Measurements from ENCODE around the gene KCNB1.

The KCNB1 gene

DNA sequence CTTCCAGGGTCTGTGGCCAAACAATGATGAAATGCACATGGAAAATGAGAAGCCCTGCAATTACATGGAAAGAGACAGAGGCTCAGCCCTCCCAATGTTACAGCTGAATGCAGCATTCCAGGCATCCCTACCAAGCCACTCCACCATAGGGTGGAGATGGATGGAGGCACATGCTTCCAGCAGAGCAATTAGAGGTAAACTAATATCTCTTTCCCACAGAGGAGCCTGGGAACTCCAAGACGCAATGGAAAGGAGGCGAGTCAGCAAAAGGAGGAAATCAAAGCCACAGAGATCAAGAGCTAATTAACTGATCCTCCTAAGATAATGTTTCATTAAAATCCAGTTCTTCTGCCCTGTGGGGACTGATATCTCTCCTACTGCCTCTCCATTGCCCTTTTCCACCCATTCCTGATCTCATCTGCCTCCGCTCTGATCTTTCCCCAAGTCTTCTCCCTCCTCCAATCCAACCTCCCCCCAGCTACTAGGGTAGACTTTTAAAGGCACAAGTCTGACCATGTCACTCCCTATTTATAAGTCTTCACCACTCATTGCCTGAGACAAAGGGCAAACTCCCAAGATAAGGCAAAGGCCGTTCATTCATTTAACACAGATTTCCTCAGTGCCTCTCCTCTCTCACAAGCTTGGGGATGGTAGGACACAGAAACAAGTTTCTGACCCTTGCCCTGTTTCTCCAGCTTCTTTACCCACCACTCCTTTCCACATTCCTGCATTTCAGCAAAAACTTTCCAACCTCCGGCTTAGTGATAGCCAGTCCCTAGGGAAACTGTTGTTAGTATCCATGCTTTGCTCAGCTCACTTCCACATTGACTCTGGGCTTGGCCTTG lies 14.3 kb upstream of the KCNB1 start:
- DNase-seq = no peak

DNA sequence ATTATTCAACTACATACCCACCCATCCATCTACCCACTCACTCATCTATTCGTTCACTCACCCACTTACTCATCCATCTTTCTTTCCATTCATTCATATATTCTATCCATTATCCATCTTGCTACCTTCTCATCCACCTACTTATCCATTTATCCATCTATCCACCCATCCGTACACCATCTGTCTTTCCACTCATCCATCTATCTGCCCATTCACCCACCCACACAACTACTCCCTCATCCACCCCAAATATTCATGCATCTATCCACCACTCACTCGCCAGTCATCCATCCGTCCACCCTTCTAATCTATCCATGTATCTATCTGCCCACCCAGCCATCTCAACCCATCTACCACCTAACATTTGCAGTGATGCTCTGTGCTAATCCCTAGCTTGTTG lies 13.6 kb upstream of the KCNB1 start:
- DNase-seq = no peak

DNA sequence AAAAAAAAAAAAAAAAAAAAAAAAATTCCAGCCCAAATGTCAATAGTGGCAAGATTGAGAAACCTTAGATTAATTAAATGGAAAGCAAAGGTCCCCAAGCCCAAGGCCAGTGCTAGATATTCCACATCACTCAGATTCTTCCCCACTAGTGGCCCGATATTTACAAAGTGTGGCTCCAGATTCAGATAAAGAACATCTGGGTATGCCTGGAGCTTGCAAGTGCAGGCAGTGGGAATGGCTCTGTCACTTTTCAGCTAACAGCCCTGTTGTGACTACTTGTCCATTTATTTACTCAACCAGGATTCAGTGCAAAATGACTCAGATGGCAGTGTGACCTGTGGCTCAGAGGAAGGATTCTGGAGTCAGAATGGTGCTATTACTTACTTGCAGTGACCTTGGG lies 8.2 kb upstream of the KCNB1 start:
- DNase-seq = no peak

DNA sequence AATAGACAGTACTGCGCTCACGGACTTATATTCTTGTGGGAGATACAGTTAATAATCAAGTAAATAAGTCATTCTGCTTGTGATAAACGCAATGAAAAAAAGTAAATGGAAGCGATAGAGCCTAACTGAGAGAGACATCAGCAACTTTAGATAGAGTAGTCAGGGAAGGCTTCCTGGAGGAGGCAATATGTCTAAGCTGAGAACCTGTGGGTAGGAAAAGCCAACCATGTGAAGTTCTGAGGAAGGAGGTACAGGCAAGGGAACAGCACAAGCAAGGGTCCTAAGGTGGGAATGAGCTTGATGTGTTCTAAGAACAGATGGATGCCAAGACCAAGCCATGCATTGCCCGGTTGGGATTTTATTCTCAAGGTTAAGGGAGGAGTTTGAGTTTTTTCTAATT lies 7.2 kb upstream of the KCNB1 start:
- no peak for DNase-seq

DNA sequence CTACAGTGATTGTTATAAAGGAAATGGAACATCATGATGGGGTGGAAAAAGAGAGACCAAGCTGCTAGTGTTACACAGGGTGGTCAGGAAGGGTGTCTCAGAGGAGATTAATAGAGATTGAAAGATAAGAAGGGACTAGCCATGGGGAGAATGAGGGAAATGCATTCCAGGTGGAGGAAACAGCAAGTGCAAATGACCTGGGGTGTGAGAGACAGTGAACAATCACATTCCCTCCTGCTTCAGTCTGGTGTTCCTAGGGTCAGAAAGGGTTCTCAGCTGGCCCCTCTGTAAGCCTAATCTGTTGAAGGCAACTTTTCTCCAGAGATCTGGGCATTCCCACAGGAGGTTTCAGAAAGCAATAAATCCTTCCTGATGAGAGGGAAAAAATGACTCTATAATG lies 3.6 kb upstream of the KCNB1 start:
- DNase-seq = no peak

DNA sequence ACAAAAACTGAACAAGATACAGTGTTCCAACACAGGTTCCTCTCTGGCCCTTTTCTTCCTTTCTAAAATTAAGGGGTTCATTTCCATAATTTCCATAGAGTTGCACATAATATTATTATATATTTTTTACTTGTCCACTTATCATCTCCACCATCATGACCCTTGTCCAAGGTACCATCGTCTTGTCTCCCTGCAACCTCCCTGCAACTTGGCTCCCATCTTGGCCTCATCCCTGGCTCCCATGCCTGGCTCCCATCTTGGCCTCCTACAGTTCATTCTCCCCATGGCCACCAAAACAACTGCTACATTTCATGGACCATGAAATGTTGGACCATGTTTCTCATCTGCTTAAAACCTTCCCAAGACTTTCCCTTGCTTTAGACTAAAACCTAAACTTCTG lies 3.1 kb upstream of the KCNB1 start:
- no peak for DNase-seq

DNA sequence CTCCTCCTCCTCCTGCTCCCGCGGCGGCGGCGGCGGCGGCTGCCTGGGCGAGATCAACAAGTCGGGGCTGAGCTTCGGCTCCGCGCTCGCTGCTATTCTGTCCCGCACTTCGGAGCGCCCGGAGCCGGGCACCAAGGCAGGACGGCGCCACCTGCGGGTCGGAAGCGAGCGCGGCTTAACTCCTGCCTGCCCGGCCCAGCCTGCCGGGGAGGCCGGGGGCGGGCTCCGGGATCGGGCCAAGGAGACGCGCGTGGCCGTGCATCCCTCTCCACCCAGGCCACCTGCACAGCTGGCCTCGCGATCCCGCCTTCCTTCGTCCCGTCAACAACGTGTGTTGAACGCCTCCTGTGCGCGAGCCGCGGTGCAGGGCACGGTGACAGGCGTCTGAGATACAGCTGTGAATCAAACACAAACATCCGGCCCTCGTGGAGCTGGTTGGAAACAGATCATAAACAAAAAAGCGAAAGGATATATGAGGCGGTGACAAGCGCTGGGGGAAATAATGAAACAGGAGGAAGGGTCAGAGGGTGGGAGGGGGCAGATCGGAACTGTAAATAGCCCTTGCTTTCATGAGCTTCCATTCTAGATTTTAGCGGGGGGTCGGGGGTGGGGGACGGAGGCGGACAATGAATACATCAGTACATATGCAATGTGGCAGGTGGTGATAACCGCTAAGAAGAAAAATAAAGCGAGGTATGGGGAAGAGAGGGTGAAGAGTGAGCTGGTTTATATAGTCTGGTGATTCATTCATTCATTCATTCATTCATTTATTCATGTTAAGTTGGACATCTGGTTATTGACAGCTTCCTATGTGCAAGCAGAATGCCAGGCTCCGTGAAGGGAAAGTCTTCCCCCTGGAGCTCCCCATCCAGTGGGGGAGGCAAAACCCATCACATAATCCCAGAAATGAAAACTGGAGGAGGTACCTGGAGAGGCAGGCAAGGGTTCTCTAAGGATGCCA lies 2.0 kb upstream of the KCNB1 start:
- DNase-seq = peak; percentile 88

DNA sequence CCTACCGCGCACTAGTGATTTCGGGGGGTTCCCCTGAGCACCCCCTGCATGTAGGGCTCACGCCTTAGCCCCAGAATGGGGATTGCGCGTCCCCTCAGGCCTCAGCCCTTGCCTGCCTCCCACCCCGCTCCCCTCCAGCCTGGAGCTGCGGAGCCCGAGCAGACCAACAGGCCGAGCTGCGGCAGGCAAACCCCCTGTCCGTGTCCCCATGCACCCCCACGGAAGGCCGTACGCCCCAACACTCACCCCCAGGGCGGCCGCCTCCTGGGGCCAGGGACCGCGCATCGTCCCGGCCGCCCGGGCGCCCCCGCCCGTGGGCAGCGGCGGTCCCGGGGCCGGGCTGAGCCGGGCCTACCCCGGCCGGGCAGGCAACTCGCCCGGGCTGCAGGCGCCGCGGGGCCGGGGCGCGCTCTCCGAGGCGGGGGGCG lies 1.2 kb upstream of the KCNB1 start:
- DNase-seq = no peak

DNA sequence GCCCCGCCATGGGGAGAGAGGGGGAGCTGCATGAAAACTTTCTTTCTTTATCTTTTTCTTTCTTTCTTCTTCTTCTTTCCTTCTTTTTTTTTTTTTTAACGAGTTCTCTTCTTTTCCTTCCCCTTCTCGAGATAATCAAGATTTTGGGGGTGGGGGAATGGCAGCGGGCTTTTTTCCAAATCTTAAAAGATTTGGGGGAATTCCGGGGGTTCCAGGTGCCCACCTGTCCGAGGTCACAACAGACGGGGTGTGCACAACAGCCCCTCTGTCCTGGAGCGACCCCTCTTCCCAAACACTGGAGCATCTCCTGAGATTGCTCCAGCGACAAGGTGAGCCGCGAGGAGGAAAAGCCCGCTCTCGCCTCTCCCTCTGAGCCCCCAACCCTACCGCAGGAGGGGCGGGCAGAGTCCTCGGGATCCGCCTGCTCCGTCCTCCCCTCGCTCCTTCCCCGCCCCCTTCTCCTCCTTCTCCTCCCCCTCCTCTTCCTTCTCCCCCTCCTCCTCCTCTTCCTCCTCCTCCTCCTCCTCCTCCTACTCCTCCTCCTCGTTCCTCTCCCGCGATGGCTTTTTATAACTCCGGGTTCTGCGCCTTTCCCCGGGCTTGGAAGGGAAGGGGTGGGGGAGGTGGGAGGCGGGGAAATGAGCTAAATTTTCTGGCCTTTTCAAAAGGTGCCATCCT lies 689 bp upstream of the KCNB1 start:
- DNase-seq = no peak

DNA sequence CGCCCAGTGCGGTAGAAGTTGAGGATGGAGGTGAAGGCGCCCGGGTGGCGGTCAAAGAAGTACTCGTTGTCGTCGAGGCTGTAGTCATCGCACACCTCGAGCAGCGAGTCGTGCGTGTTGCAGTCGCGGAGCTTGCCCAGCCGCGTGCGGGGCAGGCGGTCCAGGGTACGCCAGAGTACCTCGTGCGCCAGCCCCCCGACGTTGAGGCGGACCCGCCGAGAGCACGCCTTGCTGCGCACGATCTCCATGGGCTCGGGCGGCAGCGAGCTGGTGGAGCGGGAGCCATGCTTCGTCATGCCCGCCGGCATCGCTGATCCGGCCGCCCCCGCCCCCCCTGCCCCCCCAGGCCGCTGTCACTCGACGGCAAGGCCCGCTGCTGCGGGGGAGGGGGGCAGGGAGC lies 295 bp downstream of the KCNB1 start:
- DNase-seq = no peak

DNA sequence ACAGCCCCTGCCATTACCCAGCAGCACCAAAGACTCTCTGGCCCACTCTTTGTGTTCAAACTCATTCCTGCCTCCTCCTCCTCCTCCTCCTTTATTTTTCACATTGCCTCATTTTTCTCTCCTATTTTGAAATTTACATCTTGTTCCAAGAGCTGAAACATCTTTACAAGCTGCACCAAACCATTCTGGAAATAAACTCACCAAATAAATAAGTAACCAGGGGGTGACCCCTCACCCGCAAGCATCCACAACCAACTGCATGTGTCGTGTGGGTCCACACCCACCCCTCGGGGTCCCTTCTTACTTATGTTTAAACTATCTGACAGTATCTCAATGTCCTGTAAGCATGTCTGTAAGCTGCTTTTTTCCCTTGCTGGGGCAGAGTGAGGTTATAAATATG lies 1.4 kb downstream of the KCNB1 start:
- no peak for DNase-seq

DNA sequence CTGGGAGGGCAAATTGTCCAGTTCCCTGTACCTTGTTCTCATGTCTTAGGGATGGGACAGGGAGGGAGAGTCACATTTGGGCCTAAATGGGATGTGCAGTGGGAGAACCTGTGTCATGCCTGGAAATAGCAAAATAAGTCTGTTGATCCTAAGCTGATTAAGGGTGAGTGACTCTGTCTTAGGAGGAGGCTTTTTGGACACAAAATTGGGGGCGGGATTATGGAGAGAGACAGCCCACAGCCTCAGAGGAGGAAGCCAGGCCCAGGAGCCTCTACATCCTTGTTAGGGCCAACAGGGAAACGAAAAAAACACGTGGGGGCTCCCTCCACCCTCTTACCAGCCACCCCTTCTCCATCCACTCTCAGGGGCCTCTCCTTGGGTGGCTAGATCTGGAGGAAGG lies 2.2 kb downstream of the KCNB1 start:
- no peak for DNase-seq

DNA sequence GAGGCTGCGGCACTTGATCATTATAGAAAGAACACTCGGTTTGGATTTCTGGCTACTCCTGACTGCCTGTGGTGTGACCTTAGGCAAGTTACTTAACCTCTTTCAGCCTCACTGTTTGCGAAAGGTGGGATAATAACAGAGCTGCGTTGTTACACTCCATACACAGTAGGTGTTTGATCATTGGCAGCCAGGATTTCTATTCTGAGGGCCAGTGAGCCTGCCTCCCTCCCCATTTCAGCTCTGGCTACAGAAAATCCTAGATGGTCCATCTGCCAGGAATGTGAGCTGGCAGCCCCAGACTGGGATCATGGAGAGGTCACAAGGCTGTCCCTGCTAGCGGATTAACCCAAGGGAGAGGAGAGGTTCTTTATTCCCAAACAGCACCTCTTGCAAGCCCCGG lies 2.7 kb downstream of the KCNB1 start:
- no peak for DNase-seq

DNA sequence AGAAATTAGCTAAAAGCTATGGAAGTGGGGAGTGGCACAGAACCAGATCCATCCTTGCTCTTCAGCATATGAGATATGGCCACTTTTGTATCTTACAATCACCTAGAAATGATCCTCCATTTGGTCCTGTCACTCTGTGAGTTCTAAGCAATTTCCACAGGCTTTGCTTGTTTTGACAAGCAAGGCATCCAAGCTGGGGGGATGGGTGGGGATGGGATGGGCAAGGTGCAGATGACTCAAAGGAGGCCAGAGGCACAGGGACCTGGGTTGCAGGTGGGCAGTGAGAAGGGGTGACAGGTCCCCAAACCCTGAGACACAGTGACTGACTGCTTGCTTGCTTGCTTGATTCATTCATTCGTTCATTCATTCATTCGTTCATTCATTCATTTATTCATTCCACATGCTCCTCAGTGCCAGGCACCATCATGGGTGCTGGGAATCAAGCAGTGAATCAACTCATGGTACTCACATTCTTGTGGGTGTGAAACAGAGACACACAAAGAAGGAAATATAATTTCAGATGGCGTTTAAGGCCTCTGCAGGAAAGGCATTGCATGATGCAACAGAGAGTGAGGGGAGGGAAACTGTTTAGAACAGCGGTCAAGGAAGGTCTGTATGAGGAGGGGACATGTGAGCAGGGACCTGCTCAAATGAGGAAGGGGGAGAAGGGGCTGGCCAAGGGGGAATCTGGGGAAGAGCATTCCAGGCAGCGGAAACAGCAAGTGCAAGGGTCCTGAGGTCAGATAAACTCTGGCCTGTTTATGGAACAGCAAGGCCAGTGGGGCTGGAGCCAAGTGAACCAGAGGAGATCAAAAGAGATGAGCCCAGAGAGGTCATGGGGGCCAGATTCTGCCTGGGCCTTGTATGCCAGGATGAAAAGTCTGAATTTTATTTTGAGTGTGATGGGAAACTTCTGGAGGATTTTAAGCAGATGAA lies 3.4 kb downstream of the KCNB1 start:
- no peak for DNase-seq

DNA sequence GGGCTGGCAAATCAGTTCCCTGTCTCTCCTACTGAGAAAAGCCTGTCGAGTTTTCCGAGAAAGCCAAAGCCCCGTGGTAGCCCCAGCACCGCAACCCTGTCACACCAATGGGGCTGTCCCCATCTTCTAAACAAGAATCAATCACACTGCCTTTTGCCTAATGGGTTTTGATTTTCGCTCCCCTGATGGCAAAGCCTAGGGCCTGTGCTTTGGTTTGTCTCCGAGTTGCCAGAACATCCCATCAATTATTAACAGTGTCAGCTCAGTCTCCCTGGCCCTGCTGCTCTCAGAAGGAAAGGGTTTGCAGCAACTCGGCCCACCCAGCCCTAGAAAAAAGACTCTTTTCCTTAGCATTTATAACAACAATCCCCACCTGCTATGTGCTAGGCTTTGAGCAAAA lies 4.2 kb downstream of the KCNB1 start:
- no peak for DNase-seq

DNA sequence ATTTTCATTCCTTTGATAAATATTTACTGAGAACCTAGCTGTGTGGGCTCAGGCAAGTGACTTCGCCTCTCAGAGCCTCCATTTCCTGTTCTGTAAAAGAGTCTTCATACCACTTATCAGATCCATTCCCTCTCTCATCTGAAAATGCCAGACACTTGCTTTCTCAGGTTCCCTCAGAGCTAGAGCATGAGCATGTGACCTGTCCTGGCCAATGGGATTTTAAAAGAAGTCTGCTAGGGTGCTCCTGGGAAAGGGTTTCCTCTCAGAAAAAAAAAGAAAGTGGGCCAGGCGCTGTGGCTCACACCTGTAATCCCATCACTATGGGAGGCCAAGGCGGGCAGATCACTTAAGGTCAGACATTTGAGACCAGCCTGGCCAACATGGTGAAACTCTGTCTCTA lies 5.3 kb downstream of the KCNB1 start:
- no peak for DNase-seq

DNA sequence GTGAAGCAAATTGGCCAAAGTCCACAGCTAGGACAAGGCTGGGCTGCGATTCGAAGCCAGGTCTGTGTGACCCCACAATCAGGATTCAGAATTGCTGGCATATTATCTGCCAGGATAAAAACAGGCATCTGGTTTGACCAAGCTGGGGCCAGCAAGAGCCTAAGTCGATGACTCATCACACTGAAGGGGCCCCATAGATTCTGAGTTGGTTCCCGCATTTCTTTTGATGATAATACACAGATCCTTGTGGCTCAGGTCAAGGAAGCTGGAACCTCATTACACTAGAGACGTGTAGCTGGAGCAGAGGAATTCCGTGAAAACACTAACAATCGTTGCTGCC lies 6.5 kb downstream of the KCNB1 start:
- DNase-seq = no peak

DNA sequence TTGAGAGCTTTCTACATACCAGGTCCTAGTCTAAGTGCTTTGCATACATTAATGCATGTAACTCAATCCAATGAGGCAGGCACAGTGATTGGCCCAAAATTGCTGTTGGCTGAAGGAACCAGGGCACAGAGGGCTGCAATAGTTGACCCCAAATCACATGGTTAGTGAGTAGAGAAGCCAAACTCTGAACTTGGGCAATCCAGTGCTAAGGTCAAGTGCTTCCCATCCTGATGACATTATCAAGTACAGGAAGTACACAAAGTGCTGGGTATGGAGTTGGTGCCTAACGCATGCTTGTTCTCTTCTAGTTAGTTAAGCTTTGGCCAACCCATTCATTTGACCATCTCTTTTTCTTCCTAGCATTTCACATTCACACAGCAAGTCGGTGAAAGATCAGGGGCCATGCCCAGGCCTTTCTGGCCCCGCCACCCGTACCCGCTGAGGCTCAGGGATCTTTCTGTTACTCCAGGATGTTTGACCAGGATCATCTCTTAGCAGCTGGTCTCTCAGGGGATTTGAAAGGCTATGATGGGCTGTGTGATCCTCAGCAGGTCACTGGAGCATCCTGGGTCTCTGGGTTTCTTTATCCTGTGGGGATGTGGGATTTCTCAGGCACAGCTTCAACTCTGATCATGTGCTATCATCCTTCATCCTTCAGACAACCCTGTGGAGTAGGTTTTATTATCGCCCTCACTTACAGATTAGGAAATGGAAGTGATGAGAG lies 7.0 kb downstream of the KCNB1 start:
- no peak for DNase-seq

DNA sequence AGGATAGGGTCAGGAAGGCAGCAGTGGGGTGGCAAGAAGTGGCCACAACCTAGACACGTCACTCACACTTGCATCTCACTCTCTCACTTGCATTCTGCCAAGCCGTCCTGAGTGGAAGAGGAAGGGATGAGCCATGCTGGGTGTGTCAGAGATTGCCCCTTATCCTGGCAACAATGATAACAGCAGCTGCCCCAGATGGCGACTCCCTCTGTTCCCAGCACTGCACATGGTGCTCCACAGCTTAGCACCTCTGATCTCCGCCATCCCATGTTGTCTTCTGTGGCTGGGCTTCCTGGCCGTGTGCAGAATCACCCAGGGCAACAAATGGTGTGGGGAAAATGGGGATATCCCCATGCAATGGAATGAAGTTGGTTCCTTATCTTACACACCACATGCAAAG lies 11.1 kb downstream of the KCNB1 start:
- no peak for DNase-seq

DNA sequence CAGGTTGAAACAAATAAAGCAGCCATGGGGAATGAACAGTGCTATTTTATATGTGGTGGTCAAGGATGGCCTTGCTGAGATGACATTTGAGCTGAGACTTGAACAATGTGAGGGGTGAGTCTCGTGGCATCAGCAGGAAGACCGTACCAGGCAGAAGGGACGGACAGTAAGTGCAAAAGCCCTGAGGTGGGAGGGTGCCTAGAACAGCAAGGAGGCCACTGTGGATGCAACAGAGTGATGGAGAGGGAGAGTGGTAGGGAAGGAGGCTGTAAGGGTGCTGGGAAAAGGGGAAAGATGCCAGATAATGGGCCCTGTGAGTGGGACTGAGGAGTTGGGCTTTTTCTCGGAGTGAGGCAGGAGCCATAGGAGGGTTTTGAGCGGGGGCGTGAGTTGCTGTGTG lies 11.5 kb downstream of the KCNB1 start:
- DNase-seq = no peak

DNA sequence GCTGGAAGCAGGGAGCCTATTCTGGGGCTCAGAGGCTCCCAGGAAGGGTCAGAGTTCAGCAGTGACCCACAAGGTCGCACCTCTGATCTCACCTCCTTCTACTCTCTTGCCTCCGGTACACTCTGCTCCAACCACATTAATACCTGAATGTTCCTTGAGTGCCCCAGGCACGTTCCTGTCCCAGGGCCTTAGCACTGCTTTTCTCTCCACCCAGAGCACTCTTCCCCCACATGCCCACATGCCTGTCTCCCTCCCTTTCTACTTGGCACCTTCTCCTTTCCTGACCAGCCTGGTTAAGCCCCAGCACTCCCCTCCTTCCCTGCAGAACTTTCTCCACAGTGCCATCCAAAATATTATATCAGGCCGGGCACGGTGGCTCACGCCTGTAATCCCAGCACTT lies 13.4 kb downstream of the KCNB1 start:
- no peak for DNase-seq

DNA sequence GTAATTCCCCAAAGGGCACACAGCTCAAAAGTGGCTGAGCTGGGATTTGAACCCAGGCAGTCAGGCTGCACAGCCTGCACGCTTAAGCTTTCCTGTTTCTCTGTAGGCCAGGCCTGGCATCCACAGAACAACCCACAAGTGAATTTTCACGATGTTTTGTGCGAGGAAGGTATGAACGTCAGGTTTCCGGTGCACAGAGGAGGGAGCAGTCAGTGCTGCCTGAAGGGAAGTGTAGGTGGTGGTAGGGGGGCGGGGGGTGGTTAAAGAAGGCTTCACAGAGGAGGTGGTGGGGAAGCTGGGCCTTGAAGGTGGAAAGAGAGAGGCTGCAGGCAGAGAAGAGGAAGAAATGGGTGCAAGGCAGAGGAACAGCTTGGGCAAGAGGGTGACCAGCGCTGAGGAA lies 14.1 kb downstream of the KCNB1 start:
- no peak for DNase-seq

All from NCI-H345 (cell line).